Measurements from ENCODE around the gene PKP4. TPM values are rescaled to one million over a fixed set of nuclear protein-coding genes. Genes with fewer than 3 reads are reported as not detected.
A peak's percentile ranks its signal among the peaks of the same experiment; 100 is the strongest.
"Not testable (repeated sequence)": the region's sequence is repeated elsewhere in the genome, so short reads cannot be mapped to it uniquely, and the experiment has no call there.

PKP4 gene, protein sequence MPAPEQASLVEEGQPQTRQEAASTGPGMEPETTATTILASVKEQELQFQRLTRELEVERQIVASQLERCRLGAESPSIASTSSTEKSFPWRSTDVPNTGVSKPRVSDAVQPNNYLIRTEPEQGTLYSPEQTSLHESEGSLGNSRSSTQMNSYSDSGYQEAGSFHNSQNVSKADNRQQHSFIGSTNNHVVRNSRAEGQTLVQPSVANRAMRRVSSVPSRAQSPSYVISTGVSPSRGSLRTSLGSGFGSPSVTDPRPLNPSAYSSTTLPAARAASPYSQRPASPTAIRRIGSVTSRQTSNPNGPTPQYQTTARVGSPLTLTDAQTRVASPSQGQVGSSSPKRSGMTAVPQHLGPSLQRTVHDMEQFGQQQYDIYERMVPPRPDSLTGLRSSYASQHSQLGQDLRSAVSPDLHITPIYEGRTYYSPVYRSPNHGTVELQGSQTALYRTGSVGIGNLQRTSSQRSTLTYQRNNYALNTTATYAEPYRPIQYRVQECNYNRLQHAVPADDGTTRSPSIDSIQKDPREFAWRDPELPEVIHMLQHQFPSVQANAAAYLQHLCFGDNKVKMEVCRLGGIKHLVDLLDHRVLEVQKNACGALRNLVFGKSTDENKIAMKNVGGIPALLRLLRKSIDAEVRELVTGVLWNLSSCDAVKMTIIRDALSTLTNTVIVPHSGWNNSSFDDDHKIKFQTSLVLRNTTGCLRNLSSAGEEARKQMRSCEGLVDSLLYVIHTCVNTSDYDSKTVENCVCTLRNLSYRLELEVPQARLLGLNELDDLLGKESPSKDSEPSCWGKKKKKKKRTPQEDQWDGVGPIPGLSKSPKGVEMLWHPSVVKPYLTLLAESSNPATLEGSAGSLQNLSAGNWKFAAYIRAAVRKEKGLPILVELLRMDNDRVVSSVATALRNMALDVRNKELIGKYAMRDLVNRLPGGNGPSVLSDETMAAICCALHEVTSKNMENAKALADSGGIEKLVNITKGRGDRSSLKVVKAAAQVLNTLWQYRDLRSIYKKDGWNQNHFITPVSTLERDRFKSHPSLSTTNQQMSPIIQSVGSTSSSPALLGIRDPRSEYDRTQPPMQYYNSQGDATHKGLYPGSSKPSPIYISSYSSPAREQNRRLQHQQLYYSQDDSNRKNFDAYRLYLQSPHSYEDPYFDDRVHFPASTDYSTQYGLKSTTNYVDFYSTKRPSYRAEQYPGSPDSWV
- polyA plus RNA-seq (ENCODE audit: insufficient read length in 4 of 4): 100 to 1,000 TPM; 146 to 181 (median 163) TPM

DNA sequence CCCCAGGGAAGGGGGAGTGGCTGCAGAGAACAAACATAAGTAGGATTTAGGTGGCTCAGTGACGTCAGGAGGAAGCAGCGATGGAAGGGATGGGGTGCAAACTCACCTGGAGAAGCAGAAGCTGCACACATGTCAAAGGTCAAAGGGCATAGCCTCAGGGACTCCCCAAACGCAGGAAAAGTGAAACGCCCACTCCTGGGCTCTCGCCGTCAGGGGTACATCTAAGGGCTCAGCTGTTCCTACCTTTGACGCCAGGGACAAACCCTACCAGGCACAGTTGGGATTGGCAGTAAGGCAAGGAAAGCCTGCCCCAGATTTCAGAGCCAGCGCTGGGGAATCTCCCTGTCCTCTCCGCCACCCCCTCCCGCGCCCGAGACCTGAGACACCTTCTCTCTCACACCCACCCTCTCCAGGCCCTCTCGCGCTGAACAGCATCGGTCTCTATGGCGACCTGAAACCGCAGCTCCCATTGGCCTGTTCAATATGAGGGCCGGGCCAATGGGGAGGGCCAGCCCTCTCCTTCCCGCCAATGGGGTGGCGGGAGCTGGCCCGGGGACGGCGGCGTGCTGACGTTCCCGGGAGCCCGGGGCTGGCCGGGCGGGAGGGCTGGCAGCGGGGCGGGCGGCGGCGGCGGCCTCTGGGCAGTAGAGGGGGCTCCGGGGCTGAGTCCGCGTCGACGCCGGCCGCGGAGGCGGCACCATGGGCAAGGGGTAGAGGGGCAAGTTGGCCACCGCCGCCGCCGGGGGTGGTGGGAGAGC lies at the start of gene PKP4, which contains the start of gene CCDC148:
Gene PKP4, plus strand, starts transcription at position 644 of the 758 bp plus-strand sequence. CDS start 76,233 bp downstream, outside the sequence.
Gene CCDC148, minus strand, starts transcription at position 445 of the 758 bp plus-strand sequence. Its CDS starts 314 bp downstream, at position 131.
- DNase-seq (ENCODE audit: low read depth in 4 of 4, low spot score in 3 of 4): peak; percentile 81 to 90 (median 86)

DNA sequence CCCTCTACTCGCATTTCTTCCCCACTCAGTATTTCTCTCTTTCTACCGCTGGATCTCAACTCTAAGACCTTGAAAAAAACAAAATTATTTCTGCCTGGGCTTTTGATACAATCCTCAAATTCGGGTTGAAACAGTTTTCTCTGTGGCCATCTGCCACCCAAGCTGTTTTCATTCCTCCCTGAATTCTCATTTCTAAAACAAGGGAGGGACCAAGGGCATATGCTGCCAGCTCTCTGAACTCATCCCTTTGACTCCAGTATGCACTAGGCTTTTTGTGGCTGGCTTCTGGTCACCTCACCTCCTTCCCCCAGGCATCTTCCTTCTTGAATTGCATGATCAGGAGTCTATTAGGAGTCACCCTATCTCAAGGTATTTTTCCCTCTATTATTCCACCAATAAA lies 49.7 kb upstream of the PKP4 start:
- DNase-seq (ENCODE audit: low read depth in 4 of 4, low spot score in 3 of 4): no peak

DNA sequence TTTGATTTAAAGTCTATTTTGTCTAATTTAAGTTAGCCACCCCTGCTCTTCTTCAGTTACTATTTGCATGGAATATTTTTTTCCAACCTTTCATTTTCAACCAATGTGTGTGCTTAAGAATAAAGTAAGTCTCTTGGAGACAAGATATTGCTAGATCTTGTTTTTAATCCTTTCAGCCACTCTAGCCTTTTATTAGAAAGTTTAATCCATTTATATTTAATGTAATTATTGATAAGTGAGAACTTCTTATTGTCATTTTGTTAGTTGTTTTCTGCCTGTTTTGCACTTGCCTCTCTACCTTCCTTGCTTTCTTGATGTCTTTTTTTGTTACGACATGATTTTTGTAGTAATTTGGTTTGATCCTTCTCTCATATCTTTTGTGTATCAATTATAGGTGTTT lies 46.6 kb upstream of the PKP4 start:
- DNase-seq (ENCODE audit: low read depth in 4 of 4, low spot score in 3 of 4): no peak

DNA sequence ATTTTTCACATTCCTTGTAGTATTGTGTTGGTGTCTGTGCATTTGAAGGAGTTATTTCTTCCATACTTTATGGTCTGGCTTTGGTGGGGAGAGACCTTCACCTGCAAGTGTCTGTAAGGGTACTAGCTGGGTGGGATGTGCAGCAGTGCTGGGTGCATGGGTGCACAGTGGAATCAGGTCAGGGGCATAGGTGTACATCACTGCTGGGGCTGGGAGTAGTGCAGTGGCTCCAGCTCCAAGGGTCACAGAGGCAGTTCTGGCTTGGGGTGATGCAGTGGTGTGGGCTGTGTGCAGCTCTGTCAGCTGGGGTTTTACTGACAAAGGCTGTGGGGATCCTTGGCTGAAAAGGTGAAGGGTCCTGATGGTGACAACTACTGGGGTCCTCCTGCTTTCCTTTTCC lies 45.0 kb upstream of the PKP4 start:
- DNase-seq (ENCODE audit: low read depth in 4 of 4, low spot score in 3 of 4): no peak

DNA sequence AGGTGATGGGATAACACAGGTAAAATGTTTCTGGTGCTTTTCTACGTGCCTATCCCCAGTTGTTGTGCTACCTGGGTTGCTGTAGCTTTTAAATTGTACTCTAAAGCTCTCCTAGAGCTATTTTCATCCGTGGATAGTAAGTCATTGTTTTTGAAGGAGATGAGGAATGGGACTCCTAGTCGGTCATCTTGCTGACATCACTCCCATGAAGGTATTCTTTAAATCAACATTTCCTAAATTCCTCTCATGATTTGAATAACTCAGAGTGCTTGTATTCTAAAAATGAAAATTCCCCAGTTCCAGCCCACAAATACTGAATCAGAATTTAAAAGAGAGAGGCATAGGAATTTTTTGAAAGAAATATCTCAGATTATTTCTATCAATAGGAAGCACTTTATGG lies 44.5 kb upstream of the PKP4 start:
- DNase-seq (ENCODE audit: low read depth in 4 of 4, low spot score in 3 of 4): no peak

DNA sequence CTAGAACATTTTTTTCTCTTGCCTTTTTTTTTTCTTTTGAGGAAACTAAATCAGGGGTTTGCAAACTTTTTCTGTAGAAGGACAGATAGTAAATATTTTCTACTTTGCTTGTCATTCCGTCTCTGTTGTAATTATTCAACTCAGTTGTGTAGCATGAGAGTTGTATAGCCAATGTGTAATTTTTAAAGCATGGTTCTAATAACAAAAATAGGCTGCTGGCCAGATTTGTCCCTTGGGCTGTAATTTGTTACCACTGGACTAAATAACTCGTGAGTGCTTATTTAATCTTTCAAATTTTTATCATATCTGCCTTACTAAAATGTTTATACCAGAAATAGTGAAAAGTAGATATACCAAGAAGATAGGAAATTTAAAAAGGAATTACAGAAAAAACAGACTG lies 43.2 kb upstream of the PKP4 start:
- no peak for DNase-seq (ENCODE audit: low read depth in 4 of 4, low spot score in 3 of 4)

DNA sequence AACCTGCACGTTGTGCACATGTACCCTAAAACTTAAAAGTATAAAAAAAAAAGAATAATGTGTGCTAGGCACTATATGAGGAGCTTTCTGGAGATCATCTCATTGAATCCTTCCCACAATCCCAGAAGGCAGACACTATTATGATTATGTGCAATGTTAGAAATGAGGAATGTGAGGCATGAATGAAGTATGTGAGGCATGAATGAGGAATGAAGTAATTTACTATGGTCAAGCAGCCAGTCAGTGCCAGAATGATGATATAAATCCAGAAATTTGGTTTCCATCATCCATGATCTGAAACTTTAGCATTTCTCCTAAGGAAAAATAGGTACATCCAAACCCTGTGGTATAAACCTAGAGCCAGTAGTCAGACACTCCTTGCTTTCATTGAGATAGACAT lies 42.2 kb upstream of the PKP4 start:
- no peak for DNase-seq (ENCODE audit: low read depth in 4 of 4, low spot score in 3 of 4)

DNA sequence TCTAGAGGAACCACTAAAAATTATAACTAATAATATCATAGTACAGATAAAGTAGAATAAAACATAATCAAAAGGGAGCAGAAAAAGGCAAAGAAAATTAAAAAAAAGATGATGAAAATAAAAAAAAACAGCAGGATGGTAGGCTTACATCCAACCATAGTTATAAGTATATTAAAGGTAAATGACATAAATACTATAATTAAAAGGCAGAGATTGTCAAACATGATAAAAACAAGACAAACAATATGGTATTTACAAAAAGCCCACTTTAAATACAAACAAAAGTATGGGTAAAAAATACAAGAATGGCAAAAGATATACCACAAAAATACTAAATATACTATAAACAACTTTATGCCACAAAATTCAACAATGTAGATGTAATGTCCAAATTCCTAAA lies 24.6 kb upstream of the PKP4 start:
- no peak for DNase-seq (ENCODE audit: low read depth in 4 of 4, low spot score in 3 of 4)

DNA sequence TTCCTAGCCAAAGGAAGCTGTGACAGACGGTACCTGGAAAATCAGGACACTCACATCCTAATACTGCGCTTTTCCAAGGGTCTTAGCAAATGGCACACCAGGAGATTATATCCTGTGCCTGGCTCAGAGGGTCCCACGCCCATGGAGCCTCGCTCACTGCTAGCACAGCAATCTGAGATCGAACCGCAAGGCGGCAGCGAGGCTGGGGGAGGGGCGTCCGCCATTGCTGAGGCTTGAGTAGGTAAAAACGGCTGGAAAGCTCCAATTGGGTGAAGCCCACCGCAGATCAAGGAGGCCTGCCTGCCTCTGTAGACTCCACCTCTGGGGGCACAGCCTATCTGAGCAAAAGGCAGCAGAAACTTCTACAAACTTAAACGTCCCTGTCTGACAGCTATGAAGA lies 23.0 kb upstream of the PKP4 start:
- DNase-seq (ENCODE audit: low read depth in 4 of 4, low spot score in 3 of 4): not testable (repeated sequence)

DNA sequence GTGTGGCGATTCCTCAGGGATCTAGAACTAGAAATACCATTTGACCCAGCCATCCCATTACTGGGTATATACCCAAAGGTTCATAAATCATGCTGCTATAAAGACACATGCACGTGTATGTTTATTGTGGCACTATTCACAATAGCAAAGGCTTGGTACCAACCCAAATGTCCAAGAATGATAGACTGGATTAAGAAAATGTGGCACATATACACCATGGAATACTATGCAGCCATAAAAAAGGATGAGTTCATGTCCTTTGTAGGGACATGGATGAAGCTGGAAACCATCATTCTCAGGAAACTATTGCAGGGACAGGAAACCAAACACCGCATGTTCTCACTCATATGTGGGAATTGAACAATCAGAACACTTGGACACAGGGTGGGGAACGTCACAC lies 17.7 kb upstream of the PKP4 start:
- DNase-seq (ENCODE audit: low read depth in 4 of 4, low spot score in 3 of 4): not testable (repeated sequence)

DNA sequence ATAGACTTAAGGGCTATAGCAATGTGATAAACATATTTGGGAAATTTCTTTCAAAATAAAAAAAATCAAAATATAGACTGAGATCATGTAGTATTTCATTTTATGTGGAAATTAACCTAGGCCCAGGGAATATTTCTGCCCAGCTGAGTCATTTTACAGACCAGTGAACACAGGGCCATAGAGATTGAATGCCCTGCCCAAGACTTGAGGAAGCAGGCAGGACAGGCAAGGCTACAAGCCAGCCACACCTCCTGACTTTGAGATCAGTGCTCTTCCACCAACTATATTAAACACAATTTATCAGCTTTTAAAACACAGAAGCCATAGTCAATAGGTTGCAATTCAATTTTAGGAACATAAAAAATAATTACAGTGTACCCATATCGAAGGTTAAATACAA lies 13.1 kb upstream of the PKP4 start:
- no peak for DNase-seq (ENCODE audit: low read depth in 4 of 4, low spot score in 3 of 4)

DNA sequence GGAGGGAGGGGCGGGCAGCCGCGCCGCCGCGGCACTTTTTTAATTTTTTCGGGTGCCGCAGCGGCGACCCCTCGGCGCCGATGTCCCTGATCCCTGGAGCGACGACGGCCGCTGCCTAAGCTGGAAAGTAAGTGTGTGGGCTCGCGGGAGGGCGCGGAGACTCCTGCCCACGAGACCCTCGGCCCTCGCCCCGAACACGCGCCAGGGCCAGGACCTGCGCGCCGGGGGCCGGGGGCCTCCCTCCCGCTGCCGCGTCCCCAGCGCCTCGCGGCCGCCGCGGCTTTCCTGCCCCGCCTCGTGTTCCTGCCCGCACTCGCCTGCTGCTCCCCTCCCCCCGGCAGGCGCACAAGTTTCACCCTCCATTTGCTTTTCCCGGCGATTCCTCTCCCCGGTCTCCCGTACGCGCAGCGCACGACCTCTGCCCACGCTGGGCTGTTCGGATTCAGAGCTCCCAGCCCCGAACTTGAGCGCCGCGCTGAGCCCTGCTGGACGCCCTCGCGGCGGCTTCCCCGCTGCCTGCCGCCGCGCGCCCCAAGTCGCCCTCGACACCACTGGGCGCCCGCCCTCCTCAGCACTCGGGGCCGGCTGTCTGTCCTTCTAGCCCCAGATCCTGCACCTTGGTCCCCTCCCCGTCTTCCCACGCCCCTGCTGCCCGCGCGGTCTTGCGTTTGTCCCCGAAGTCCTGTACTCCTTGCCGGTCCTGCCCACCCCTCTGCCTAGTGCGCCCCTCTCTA lies 507 bp downstream of the PKP4 start:
- peak in 3 of 4 donors; percentile 36 to 70 (median 36) for DNase-seq (ENCODE audit: low read depth in 4 of 4, low spot score in 3 of 4)

DNA sequence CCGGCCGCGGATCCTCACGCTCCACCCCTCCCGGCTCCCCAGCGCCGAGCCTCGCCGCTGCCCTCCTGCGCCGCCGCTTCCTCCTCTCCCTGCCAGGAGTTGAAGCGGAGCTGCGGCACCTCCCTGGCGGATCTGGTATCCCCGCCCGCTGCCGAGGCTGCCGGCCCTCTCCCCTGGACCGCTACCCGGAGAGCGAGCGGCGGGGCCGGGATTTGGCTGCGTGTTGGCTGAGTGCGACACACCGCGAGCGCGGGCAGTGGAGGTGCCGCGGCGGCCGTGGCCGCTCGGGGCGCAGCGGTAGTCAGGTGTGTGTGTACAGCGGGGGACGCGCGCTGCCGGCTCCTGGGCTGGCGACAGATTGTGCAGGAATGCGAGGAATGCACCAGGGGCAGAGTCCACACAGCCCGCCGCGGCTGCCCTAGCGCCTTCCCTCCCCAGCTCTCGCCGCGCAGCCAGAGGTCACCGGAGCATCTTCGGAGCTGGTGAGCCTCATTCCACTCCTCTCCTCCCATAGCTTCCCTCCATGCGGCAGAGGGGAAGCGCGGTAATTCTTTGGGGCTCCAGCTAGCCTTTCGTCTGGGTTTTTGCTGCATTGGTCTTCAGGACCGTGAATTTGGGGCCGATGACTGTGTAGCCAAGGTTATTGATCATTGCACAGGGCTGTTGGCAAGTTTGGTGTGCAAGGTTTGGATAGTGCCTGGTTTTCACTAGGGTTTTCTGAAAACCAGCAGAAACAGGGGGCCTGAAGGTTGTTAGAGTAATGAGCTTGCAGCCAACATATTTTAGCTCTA lies 1.3 kb downstream of the PKP4 start:
- peak; percentile 67 to 77 (median 74) for DNase-seq (ENCODE audit: low read depth in 4 of 4, low spot score in 3 of 4)

DNA sequence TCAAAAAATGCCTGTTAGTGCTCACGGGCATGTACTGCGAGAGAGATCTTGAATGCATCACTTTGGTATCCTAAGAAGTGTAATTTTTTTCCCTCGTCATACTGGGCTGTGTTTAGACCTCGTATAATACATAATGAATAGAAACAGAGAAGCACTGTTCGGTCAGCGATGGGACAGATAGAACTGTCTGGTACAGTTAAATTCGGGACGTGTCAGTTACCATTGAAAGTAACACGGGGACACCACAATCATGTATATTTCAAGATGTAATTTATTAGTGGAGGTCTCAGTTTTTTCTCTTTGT lies 1.8 kb downstream of the PKP4 start:
- no peak for DNase-seq (ENCODE audit: low read depth in 4 of 4, low spot score in 3 of 4)

DNA sequence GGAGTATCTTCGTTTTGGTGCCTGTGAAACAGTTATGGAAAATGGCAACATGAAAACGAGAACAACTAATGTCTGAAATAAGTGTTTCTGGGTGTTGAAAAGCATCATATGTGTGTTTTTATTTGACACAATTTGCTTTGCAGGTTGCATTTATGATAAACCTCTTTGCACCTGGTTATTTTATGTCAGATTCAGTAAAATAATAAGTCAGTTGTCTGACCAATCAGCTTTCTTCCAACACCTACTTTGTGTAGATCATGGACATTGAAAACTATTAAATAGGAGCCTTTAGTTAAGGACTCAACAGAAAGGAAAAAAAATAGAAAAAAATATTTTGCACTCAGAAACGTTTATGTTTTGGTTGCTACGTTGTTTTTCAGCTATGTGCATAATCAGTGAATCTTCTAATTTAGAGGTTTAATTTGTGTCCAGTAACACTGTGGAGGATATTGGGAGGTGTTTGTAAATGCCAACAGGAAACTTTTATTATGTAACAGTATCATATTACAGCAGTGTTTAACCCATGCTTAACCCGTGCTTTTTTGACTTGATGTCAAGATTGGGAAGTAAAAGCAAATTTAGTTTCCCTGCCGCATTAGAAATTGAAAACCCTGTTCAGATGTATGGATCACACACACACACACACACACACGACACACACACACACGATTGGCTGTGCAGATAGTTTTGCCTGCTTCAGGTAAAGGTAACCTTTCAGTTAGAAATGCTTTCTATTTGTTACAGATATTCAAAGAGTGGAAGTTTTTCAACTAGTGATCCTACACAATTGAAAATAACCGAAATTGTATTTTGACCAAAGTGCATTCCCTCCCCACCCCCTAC lies 2.6 kb downstream of the PKP4 start:
- DNase-seq (ENCODE audit: low read depth in 4 of 4, low spot score in 3 of 4): no peak

DNA sequence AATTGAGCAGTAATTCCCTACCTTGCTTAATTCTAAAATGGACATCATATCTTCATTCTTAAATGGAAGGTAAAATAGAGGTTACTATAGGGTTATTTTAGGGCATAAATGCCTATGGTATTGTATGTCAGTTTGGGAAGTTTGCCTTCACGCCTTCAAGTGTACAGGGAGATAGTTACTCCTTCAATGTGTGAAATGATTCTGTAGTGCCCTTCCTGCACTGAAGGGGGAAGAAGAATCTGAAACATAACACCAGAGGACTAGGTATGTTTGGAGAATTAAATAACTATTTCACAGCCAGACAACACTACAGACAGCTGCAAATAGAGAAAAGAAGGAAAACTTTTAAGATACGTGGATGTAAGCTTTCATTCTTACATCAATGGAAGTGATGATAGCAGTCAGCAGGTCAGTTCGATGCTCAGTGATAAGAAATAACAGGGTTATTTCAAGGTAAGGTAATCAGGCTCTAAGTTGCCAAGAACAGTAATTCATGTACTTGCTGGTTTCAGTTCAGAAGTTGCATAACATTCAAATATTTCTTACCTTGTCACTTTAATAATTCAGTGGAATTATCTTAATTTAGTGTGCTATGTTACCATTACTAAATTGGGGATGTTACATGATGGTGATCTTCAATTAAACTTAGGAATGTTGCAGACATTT lies 4.0 kb downstream of the PKP4 start:
- DNase-seq (ENCODE audit: low read depth in 4 of 4, low spot score in 3 of 4): no peak

DNA sequence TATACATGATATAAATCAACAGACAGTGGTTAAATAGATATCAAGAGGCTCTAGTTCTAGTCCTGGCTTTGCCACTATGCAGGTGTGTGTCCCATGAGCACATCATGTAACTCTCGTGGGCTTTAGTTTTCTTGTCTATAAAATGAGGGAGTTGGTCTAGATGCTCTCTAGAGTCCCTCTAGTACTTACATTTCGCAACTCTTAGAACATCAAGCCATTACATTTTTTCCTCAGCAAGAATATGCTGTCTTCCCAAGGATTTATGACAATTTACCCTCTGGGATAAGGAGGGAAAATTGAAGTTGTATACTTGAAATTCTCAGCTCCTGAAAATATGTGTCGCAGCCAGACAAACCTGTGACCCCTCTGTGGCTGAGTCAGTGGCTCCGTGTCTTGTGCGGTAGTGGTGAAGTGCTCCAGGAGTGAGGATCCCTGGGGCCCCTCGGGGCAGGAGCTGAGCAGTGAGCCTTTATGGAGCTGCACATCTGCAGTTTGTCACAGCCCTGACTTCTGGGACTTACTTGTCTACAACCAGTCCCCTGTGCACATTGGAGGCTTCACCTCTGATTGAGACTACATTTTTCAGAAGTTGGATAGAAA lies 6.8 kb downstream of the PKP4 start:
- no peak for DNase-seq (ENCODE audit: low read depth in 4 of 4, low spot score in 3 of 4)

Data from right renal pelvis (tissue), 4 donors.